Duodenal mucosa (tissue), 2 donors: ENCODE measurements around the gene DLG3.

Experiments used
- H3K27ac ChIP-seq: one replicate; pipeline ENCODE4 v1.7.0; 2013; ENCODE audit warnings: low read depth, low read length
- H3K27me3 ChIP-seq, 2 donors: one replicate each; pipeline ENCODE4 v1.7.0; 2013; ENCODE audit warnings: low read length in 2 of 2, control low read depth in 1 of 2; ENCODE audit not compliant: insufficient read depth in 2 of 2, control insufficient read depth in 1 of 2
- H3K36me3 ChIP-seq, 2 donors: one replicate each; pipeline ENCODE4 v1.7.0; 2013; ENCODE audit warnings: low read length in 2 of 2, control low read depth in 1 of 2; ENCODE audit not compliant: insufficient read depth in 2 of 2, control insufficient read depth in 1 of 2
- H3K4me1 ChIP-seq, 2 donors: one replicate each; pipeline ENCODE4 v1.7.0; 2013; ENCODE audit warnings: low read length in 2 of 2, control low read depth in 1 of 2; ENCODE audit not compliant: insufficient read depth in 2 of 2, control insufficient read depth in 1 of 2
- H3K4me3 ChIP-seq, 2 donors: one replicate each; pipeline ENCODE4 v1.7.0; 2013; ENCODE audit warnings: low read length in 2 of 2, low read depth in 1 of 2
- H3K9ac ChIP-seq, 2 donors: one replicate each; pipeline ENCODE4 v1.7.0; 2013; ENCODE audit warnings: low read length in 2 of 2, low read depth in 1 of 2
- H3K9me3 ChIP-seq, 2 donors: one replicate each; pipeline ENCODE4 v1.7.0; 2013; ENCODE audit warnings: low read length in 2 of 2, control low read depth in 1 of 2; ENCODE audit not compliant: control insufficient read depth in 1 of 2

Gene DLG3

GRCh38 chrX:70437011-70437410 is 7.6 kb upstream of the DLG3 start:
- Histone ChIP-seq H3K36me3 (no peaks in the 10 kb centered on the region), H3K9ac (no peak overlapping the region), H3K27me3 (peaks cover 0 to 2% of the 10 kb centered on the region in 2 donors), H3K27ac (no peak overlapping the region), H3K4me3 (no peak overlapping the region), H3K4me1 (peaks cover 6 to 10% of the 10 kb centered on the region in 2 donors), H3K9me3 (no peaks in the 10 kb centered on the region)

DNA sequence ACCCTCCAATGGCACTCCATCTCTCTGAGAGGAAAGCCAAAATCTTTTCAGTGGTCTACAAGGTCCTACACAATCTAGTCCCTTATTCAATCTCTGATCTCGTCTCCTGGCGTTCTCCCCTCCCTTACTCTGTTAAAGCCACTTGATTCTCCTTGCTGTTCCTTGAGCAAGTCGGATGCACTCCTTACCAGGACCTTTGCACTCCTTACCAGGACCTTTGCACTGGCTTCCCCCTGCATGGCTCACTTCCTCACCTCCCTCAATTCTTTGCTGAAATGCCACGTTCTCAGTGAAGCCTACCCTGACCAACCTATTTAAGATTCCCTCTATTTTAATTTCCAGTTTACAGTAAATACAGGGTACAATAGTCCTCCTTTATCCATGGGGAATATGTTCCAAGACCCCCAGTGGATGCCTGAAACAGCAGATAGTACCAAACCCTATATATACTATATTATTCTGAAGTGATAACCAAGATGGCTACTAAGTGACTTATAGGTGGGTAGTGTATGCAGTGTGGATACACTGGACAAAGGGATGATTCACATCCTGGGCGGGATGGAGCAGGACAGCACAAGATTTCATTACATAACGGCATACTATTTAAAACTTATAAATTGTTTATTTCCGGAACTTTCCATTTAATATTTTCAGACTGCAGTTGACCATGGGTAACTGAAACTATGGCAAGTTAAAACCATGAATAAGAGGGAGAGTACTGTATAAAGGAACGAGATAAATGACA is 6.5 kb upstream of the DLG3 start:
- Histone ChIP-seq H3K36me3 (no peaks in the 10 kb centered on the region), H3K27ac (no peak overlapping the region), H3K9me3 (no peaks in the 10 kb centered on the region), H3K27me3 (peaks cover 0 to 9% of the 10 kb centered on the region in 2 donors), H3K9ac (no peak overlapping the region), H3K4me3 (no peak overlapping the region), H3K4me1 (peaks cover 5 to 10% of the 10 kb centered on the region in 2 donors)

DNA sequence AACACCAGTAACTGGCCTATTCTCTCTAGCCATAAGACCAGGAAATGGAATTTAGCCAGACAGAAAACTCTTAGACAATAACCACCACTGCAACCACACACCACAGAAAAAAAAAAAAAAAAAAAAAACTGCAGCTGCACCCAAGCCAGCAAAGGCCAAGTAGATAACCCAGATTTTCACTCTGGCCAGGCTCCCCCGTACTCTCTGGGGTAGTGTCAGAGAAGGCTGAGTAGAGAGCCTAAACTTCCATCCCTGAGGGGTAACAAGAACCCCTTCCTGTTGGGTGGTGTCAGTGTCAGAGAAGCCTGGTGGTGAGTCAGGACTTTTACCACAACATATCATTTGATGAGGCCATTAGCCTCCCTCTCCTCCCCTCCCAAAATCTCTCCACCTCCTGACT is 5.6 kb upstream of the DLG3 start:
- no peak overlapping the region for H3K27ac ChIP-seq
- peaks cover 3 to 14% of the 10 kb centered on the region in 2 donors for H3K27me3 ChIP-seq
- H3K9ac ChIP-seq, result no peak overlapping the region
- no peaks in the 10 kb centered on the region for H3K9me3 ChIP-seq
- H3K4me3 ChIP-seq, result no peak overlapping the region
- H3K4me1 ChIP-seq, result peaks cover 0 to 4% of the 10 kb centered on the region in 2 donors
- no peaks in the 10 kb centered on the region for H3K36me3 ChIP-seq

GRCh38 chrX:70442224-70442623 is 2.4 kb upstream of the DLG3 start:
- Histone ChIP-seq H3K27ac (no peak overlapping the region), H3K27me3 (peaks cover 16 to 40% of the 10 kb centered on the region in 2 donors), H3K36me3 (no peaks in the 10 kb centered on the region), H3K9ac (no peak overlapping the region), H3K9me3 (no peaks in the 10 kb centered on the region), H3K4me1 (no peaks in the 10 kb centered on the region), H3K4me3 (no peak overlapping the region)

- H3K27ac ChIP-seq, result no peak overlapping the region
- H3K4me1 ChIP-seq, result no peaks in the 10 kb centered on the region
- H3K4me3 ChIP-seq, result no peak overlapping the region
- H3K27me3 ChIP-seq, result peaks cover 16 to 40% of the 10 kb centered on the region in 2 donors
- no peak overlapping the region for H3K9ac ChIP-seq
- H3K36me3 ChIP-seq, result no peaks in the 10 kb centered on the region
- H3K9me3 ChIP-seq, result no peaks in the 10 kb centered on the region
Observed at GRCh38 chrX:70444946-70445656, 466 bp downstream of the DLG3 start.

DNA sequence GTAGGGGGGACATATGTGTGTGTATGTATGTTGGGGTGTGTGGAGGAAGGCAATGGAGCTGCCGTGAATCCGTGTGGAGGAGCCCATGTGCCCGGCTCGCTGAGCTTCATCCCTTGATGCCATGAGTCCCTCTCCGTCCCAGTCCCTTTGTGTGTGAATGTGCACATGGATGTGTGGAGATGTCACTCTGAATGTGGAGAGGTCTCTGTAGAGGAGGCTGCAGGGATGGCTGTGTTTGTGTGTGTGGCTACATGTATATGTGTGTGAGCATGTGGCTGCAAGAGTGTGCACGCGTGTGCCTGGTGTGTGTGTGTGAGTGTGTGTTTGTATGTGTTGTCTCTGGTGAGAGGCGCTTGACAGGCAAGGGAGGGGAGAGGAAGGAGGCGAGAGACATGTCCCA is 1.3 kb downstream of the DLG3 start:
- Histone ChIP-seq H3K27me3 (peaks cover 16 to 40% of the 10 kb centered on the region in 2 donors), H3K36me3 (no peaks in the 10 kb centered on the region), H3K4me3 (no peak overlapping the region), H3K9me3 (no peaks in the 10 kb centered on the region), H3K9ac (no peak overlapping the region), H3K27ac (no peak overlapping the region), H3K4me1 (no peaks in the 10 kb centered on the region)

- H3K27me3 ChIP-seq, result peaks cover 16 to 40% of the 10 kb centered on the region in 2 donors
- no peak overlapping the region for H3K27ac ChIP-seq
- no peaks in the 10 kb centered on the region for H3K36me3 ChIP-seq
- H3K9ac ChIP-seq, result no peak overlapping the region
- no peak overlapping the region for H3K4me3 ChIP-seq
- H3K9me3 ChIP-seq, result no peaks in the 10 kb centered on the region
- H3K4me1 ChIP-seq, result no peaks in the 10 kb centered on the region
Observed at GRCh38 chrX:70446380-70447350, 2.0 kb downstream of the DLG3 start.

GRCh38 chrX:70449457-70449966 is 4.9 kb downstream of the DLG3 start:
- Histone ChIP-seq H3K27ac (no peak overlapping the region), H3K36me3 (no peaks in the 10 kb centered on the region), H3K4me1 (peaks cover 6 to 14% of the 10 kb centered on the region in 2 donors), H3K27me3 (peaks cover 9 to 21% of the 10 kb centered on the region in 2 donors), H3K4me3 (no peak overlapping the region), H3K9ac (no peak overlapping the region), H3K9me3 (no peaks in the 10 kb centered on the region)

DNA sequence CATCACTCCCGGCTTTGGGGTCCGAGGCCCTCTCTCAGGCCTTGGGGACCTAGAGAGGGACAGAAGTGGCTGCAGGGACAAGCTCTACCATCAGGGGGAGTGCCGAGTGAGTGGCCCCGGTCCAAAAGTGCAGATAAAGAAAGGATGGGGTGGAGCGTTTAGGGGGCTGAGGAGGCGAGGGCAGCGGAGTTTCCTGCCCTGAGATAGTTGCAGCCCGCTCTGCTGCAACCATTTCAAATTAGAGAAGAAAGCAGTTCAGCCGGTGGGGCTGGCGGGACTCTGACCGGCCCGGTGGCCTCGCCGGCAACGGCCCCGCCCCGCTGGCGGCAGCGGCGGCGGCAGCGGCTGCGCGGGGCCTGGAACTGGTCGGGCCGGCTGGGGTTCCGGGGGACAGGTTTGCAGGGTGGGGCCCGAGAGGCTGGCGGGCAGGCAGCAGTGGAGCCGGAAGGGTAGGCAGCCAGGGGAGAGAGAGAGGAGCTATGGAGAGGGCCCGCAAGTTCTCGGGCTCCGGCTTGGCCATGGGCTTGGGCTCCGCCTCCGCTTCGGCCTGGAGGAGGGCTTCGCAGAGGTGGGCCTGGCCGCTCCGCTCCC is 7.6 kb downstream of the DLG3 start:
- Histone ChIP-seq H3K4me3 (peak overlapping the region; percentile 56 to 69), H3K9me3 (no peaks in the 10 kb centered on the region), H3K27me3 (peaks cover 0 to under 1% of the 10 kb centered on the region in 2 donors), H3K4me1 (peaks cover 18 to 24% of the 10 kb centered on the region in 2 donors), H3K36me3 (no peaks in the 10 kb centered on the region), H3K27ac (peak overlapping the region; percentile 50), H3K9ac (peak overlapping the region; percentile 47 to 66)
